ENCODE results near the gene MKX.

- TF ChIP-seq, protein P1, sequence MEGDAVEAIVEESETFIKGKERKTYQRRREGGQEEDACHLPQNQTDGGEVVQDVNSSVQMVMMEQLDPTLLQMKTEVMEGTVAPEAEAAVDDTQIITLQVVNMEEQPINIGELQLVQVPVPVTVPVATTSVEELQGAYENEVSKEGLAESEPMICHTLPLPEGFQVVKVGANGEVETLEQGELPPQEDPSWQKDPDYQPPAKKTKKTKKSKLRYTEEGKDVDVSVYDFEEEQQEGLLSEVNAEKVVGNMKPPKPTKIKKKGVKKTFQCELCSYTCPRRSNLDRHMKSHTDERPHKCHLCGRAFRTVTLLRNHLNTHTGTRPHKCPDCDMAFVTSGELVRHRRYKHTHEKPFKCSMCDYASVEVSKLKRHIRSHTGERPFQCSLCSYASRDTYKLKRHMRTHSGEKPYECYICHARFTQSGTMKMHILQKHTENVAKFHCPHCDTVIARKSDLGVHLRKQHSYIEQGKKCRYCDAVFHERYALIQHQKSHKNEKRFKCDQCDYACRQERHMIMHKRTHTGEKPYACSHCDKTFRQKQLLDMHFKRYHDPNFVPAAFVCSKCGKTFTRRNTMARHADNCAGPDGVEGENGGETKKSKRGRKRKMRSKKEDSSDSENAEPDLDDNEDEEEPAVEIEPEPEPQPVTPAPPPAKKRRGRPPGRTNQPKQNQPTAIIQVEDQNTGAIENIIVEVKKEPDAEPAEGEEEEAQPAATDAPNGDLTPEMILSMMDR (conservative IDR thresholded peaks at IDR 0.05 in 1 of 2, IDR thresholded peaks at IDR 0.05 in 1 of 2; ENCODE audit: extremely low read depth in 1 of 2, insufficient read depth in 1 of 2, low read depth in 1 of 2, low read length in 2 of 2): no peak
- TF ChIP-seq EZH2 (IDR thresholded peaks at IDR 0.05; ENCODE audit: borderline replicate concordance, low read length): no peak
Measured at GRCh38 chr10:27710014-27710413, 35.6 kb downstream of the MKX start.
